ENCODE results near the gene DMD. TPM values are rescaled to one million over a fixed set of nuclear protein-coding genes. Genes with fewer than 3 reads are reported as not detected.

Gene DMD
- total RNA-seq, 4 donors from 2014 or later: 18.7 to 69.5 (median 38.5) TPM

- no peak overlapping the region for H3K4me3 ChIP-seq
- TF ChIP-seq EP300 (IDR thresholded peaks at IDR 0.05) (no peak), POLR2AphosphoS5 (IDR thresholded peaks at IDR 0.05) (no peak), POLR2A (IDR thresholded peaks at IDR 0.05) (no peak), CTCF (IDR thresholded peaks at IDR 0.05) (no peak)
- no peak for DNase-seq (ENCODE audit: low spot score in 2 of 2)
- H3K27ac ChIP-seq: no peak overlapping the region
- 46% methylated on average over 2 of the region's 2 CpGs for WGBS
- no peaks in the 10 kb centered on the region for H3K4me1 ChIP-seq
- no peaks in the 10 kb centered on the region for H3K36me3 ChIP-seq
- no peaks in the 10 kb centered on the region for H3K9me3 ChIP-seq
- no peaks in the 10 kb centered on the region for H3K27me3 ChIP-seq
Measured at GRCh38 chrX:31708116-31708515, 1503.2 kb downstream of the DMD start.

- H3K27me3 ChIP-seq: no peaks in the 10 kb centered on the region
- no peak for DNase-seq (ENCODE audit: low spot score in 2 of 2)
- TF ChIP-seq EP300 (IDR thresholded peaks at IDR 0.05) (no peak), POLR2AphosphoS5 (IDR thresholded peaks at IDR 0.05) (no peak), POLR2A (IDR thresholded peaks at IDR 0.05) (no peak), CTCF (IDR thresholded peaks at IDR 0.05) (no peak)
- WGBS: 52% methylated on average over 4 of the region's 4 CpGs
- H3K36me3 ChIP-seq: no peaks in the 10 kb centered on the region
- no peaks in the 10 kb centered on the region for H3K9me3 ChIP-seq
- H3K27ac ChIP-seq: no peak overlapping the region
- H3K4me1 ChIP-seq: no peaks in the 10 kb centered on the region
- H3K4me3 ChIP-seq: no peak overlapping the region
Measured at GRCh38 chrX:31706466-31706865, 1504.9 kb downstream of the DMD start.

GRCh38 chrX:31705816-31706215, 1505.5 kb downstream of the DMD start:
- Histone ChIP-seq H3K4me1 (no peaks in the 10 kb centered on the region), H3K4me3 (no peak overlapping the region), H3K27ac (no peak overlapping the region), H3K27me3 (no peaks in the 10 kb centered on the region), H3K36me3 (no peaks in the 10 kb centered on the region), H3K9me3 (no peaks in the 10 kb centered on the region)
- DNase-seq (ENCODE audit: low spot score in 2 of 2): no peak
- WGBS: 84% methylated on average over 1 of the region's 1 CpG
- TF ChIP-seq EP300 (IDR thresholded peaks at IDR 0.05) (no peak), CTCF (IDR thresholded peaks at IDR 0.05) (no peak), POLR2AphosphoS5 (IDR thresholded peaks at IDR 0.05) (no peak), POLR2A (IDR thresholded peaks at IDR 0.05) (no peak)

- no peak overlapping the region for H3K4me3 ChIP-seq
- no peaks in the 10 kb centered on the region for H3K9me3 ChIP-seq
- H3K36me3 ChIP-seq: no peaks in the 10 kb centered on the region
- H3K4me1 ChIP-seq: no peaks in the 10 kb centered on the region
- H3K27me3 ChIP-seq: no peaks in the 10 kb centered on the region
- WGBS: 66% methylated on average over 2 of the region's 2 CpGs
- no peak for DNase-seq (ENCODE audit: low spot score in 2 of 2)
- H3K27ac ChIP-seq: no peak overlapping the region
- TF ChIP-seq CTCF (IDR thresholded peaks at IDR 0.05) (no peak), POLR2AphosphoS5 (IDR thresholded peaks at IDR 0.05) (no peak), EP300 (IDR thresholded peaks at IDR 0.05) (no peak), POLR2A (IDR thresholded peaks at IDR 0.05) (no peak)
Measured at GRCh38 chrX:31704938-31705337, 1506.4 kb downstream of the DMD start.

- H3K27ac ChIP-seq: no peak overlapping the region
- DNase-seq (ENCODE audit: low spot score in 2 of 2): no peak
- WGBS: 52% methylated on average over 2 of the region's 2 CpGs
- H3K27me3 ChIP-seq: no peaks in the 10 kb centered on the region
- H3K9me3 ChIP-seq: no peaks in the 10 kb centered on the region
- no peak overlapping the region for H3K4me3 ChIP-seq
- no peaks in the 10 kb centered on the region for H3K4me1 ChIP-seq
- TF ChIP-seq CTCF (IDR thresholded peaks at IDR 0.05) (no peak), POLR2AphosphoS5 (IDR thresholded peaks at IDR 0.05) (no peak), EP300 (IDR thresholded peaks at IDR 0.05) (no peak), POLR2A (IDR thresholded peaks at IDR 0.05) (no peak)
- H3K36me3 ChIP-seq: no peaks in the 10 kb centered on the region
Measured at GRCh38 chrX:31702222-31702621, 1509.1 kb downstream of the DMD start.
